Ovary (tissue), 9 donors: ENCODE data around the gene CYFIP1. TPM values are rescaled to one million over a fixed set of nuclear protein-coding genes. Genes with fewer than 3 reads are reported as not detected.

ENCODE experiments used
- DNase-seq, 5 donors: peaks; one replicate each; pipeline ENCODE4 v3.0.0-alpha.2; 2019 to 2020
- H3K27ac ChIP-seq, 2 donors: fragments of 200-600 bp; one replicate each; pipeline versions ENCODE4 v1.5.1 to v1.8.0; 2019 to 2022
- H3K27me3 ChIP-seq: fragments of 200-600 bp; one replicate; pipeline ENCODE4 v1.8.0; 2022
- H3K36me3 ChIP-seq: fragments of 200-600 bp; sonication (generic); one replicate; pipeline ENCODE4 v1.5.1; 2019
- H3K4me1 ChIP-seq: one replicate; pipeline ENCODE4 v1.8.1; 2013; ENCODE audit warnings: mild to moderate bottlenecking, moderate library complexity; ENCODE audit not compliant: insufficient read depth
- H3K4me3 ChIP-seq: fragments of 200-600 bp; sonication (generic); one replicate; pipeline ENCODE4 v1.5.1; 2017
- H3K9me3 ChIP-seq, 2 donors: fragments of 200-600 bp in 1 of 2; sonication (generic) in 1 of 2; one replicate each; pipeline versions ENCODE4 v1.5.1 to v1.8.1; 2013 to 2019; ENCODE audit warnings: mild to moderate bottlenecking in 1 of 2, moderate library complexity in 1 of 2
- CTCF ChIP-seq, 3 donors: fragments of 450-650 bp in 2 of 3; fragments of 200-600 bp in 1 of 3; IDR thresholded peaks; one replicate each; pipeline versions ENCODE4 v1.5.1 to v1.8.0; 2016 to 2022; ENCODE audit warnings: antibody characterized with exemption in 3 of 3, mild to moderate bottlenecking in 1 of 3
- EP300 ChIP-seq: sonication (generic); formaldehyde crosslinking; IDR thresholded peaks from one replicate; pipeline ENCODE4 v1.6.1; 2017; ENCODE audit warnings: antibody characterized with exemption
- POLR2A ChIP-seq: fragments of 450-650 bp; IDR thresholded peaks from one replicate; pipeline ENCODE4 v1.6.1; 2017; ENCODE audit warnings: antibody characterized with exemption, mild to moderate bottlenecking, moderate library complexity
- WGBS, 3 donors: extraction: QIAGEN DNeasy Blood & Tissue Kit in 1 of 3; methylation state at CpG; one replicate each; pipeline versions ENCODE4 v1.1.5 to v1.1.7; 2013 to 2017; 5-methylcytosine and 5-hydroxymethylcytosine counted together
- intact Hi-C, 4 donors: fragments of 100-400 bp; cut with DNase I; formaldehyde crosslinking; loops; one replicate each; pipeline versions ENCODE4 v1.11.0 to v1.15.1; 2022 to 2023
- polyA plus RNA-seq, 2 donors: library from polyadenylated mRNA; stranded (reverse); fragments of 200-250 nt in 1 of 2; fragments of 350-450 nt in 1 of 2; fragmentation: Illumina TruSeq in 1 of 2; extraction: RNeasy Lipid Tissue Mini Kit (QIAGEN cat#74804) in 1 of 2; gene quantifications; one replicate each; pipeline ENCODE4 v1.2.3, GENCODE V29; 2013 to 2014
- total RNA-seq, 7 donors: library from RNA; depleted of rRNA in 2 of 7; stranded (reverse); fragments of >200 nt in 2 of 7; fragmentation: NEBNext Ultra II Directional in 3 of 7; extraction: Animal tissue kit (Norgen Biotek cat#: 25700) in 3 of 7; gene quantifications; one replicate each; pipeline versions ENCODE4 v1.1.0 to v1.2.4, GENCODE V29; 2016 to 2023
- donor health status: DM: no; HTN: no; CAD: no; lungs with moderate emphysema.
- donor health status: DM: no; HTN: no; CAD: no.
- donor health status: Bipolar disorder and iron deficiency.
- donor health status: DM: yes; HTN: yes; CAD: no.
- donor health status: DM: no; HTN: no; CAD: no.
- donor health status: DM: yes; HTN: yes; CAD: no.

Gene CYFIP1
- total and polyA plus RNA-seq, 9 donors, result 35.8 to 96.2 (median 77.1) TPM

- DNase-seq, result no peak
- intact Hi-C loops, result no loop called here
- no peak for TF ChIP-seq POLR2A
- TF ChIP-seq EP300, result no peak
- TF ChIP-seq CTCF (IDR thresholded peaks at IDR 0.05), result no peak
- Histone ChIP-seq H3K27me3 (no peaks in the 10 kb centered on the region), H3K27ac (no peak overlapping the region), H3K4me3 (no peak overlapping the region), H3K9me3 (no peaks in the 10 kb centered on the region), H3K36me3 (no peaks in the 10 kb centered on the region), H3K4me1 (no peaks in the 10 kb centered on the region)
- 85 to 92% (median 91%) methylated on average over 6 of the region's 6 CpGs for WGBS, 3 donors
Observed at GRCh38 chr15:22871481-22872086, 108.6 kb downstream of the CYFIP1 start.

- intact Hi-C loops, result no loop called here
- no peak overlapping the region for H3K4me3 ChIP-seq
- H3K36me3 ChIP-seq, result no peaks in the 10 kb centered on the region
- no peaks in the 10 kb centered on the region for H3K4me1 ChIP-seq
- H3K27me3 ChIP-seq, result no peaks in the 10 kb centered on the region
- 95 to 98% (median 98%) methylated on average over 11 of the region's 11 CpGs for WGBS, 3 donors
- no peaks in the 10 kb centered on the region for H3K9me3 ChIP-seq
- no peak for TF ChIP-seq EP300
- no peak for TF ChIP-seq CTCF (IDR thresholded peaks at IDR 0.05)
- no peak for TF ChIP-seq POLR2A
- H3K27ac ChIP-seq, result no peak overlapping the region
- DNase-seq, result no peak
Observed at GRCh38 chr15:22870865-22871264, 109.3 kb downstream of the CYFIP1 start.

- Histone ChIP-seq H3K36me3 (no peaks in the 10 kb centered on the region), H3K4me3 (no peak overlapping the region), H3K27ac (no peak overlapping the region), H3K4me1 (no peaks in the 10 kb centered on the region), H3K9me3 (no peaks in the 10 kb centered on the region), H3K27me3 (no peaks in the 10 kb centered on the region)
- no peak for DNase-seq
- 95 to 98% (median 97%) methylated on average over 12 of the region's 12 CpGs for WGBS, 3 donors
- intact Hi-C loops, result no loop called here
- TF ChIP-seq EP300 (no peak), CTCF (IDR thresholded peaks at IDR 0.05) (no peak), POLR2A (no peak)
Observed at GRCh38 chr15:22869856-22870255, 110.3 kb downstream of the CYFIP1 start.

- Histone ChIP-seq H3K9me3 (no peaks in the 10 kb centered on the region), H3K36me3 (no peaks in the 10 kb centered on the region), H3K4me3 (no peak overlapping the region), H3K27ac (no peak overlapping the region), H3K27me3 (no peaks in the 10 kb centered on the region), H3K4me1 (no peaks in the 10 kb centered on the region)
- intact Hi-C loops, result no loop called here
- DNase-seq, result no peak
- TF ChIP-seq POLR2A (no peak), CTCF (IDR thresholded peaks at IDR 0.05) (no peak), EP300 (no peak)
- WGBS, 3 donors, result 91 to 95% (median 93%) methylated on average over 9 of the region's 9 CpGs
Observed at GRCh38 chr15:22868928-22869327, 111.2 kb downstream of the CYFIP1 start.
